Pancreas (tissue), 10 donors: ENCODE measurements around the gene RIN1. TPM values are rescaled to one million over a fixed set of nuclear protein-coding genes. Genes with fewer than 3 reads are reported as not detected.
A peak's percentile ranks its signal among the peaks of the same experiment; 100 is the strongest.

Experiments
- ATAC-seq, 4 donors: fragments of 200-7000 bp; cut with Tn5 transposase; one replicate each; pipeline versions ENCODE4 v1.8.0 to v1.9.1; 2020; ENCODE audit warnings: mild to moderate bottlenecking in 4 of 4, moderate library complexity in 4 of 4
- DNase-seq, 6 donors: peaks; one replicate each; pipeline ENCODE4 v3.0.0-alpha.2; 2020
- FAIRE-seq: peaks from 2 replicates; lab custom pipeline; 2012; peaks lifted over from hg19 to GRCh38; lab: Jason Lieb, UNC
- H3K27ac ChIP-seq, 4 donors: fragments of 200-600 bp; sonication (generic); 1 replicate in 3 of 4; 2 replicates in 1 of 4; pipeline versions ENCODE4 v1.5.0 to v1.8.0; 2020
- H3K27me3 ChIP-seq, 4 donors: fragments of 200-600 bp; one replicate each; pipeline ENCODE4 v1.8.0; 2021
- H3K36me3 ChIP-seq, 3 donors: fragments of 200-600 bp; sonication (generic) in 1 of 3; one replicate each; pipeline versions ENCODE4 v1.5.0 to v1.8.0; 2020 to 2021
- H3K4me1 ChIP-seq, 3 donors: fragments of 200-600 bp; one replicate each; pipeline ENCODE4 v1.8.0; 2021
- H3K4me3 ChIP-seq, 4 donors: fragments of 200-600 bp; sonication (generic) in 2 of 4; one replicate each; pipeline versions ENCODE4 v1.5.0 to v1.8.0; 2020 to 2021
- H3K9me3 ChIP-seq, 4 donors: fragments of 200-600 bp; one replicate each; pipeline ENCODE4 v1.8.0; 2021
- WGBS, 2 donors: extraction: QIAGEN DNeasy Blood & Tissue Kit; methylation state at CpG; one replicate each; pipeline ENCODE4 v1.1.7; 2013; 5-methylcytosine and 5-hydroxymethylcytosine counted together
- intact Hi-C, 3 donors: fragments of 100-400 bp; cut with DNase I; formaldehyde crosslinking; loops; one replicate each; pipeline versions ENCODE4 v1.11.1 to v1.14.2; 2022
- polyA plus RNA-seq, 2 donors: library from polyadenylated mRNA; stranded (reverse); fragments of 200-250 nt; gene quantifications; one replicate each; pipeline ENCODE4 v1.2.3, GENCODE V29; 2013
- total RNA-seq, 6 donors: library from RNA; stranded (reverse); fragmentation: NEBNext Ultra II Directional in 4 of 6; extraction: Animal tissue kit (Norgen Biotek cat#: 25700) in 4 of 6; gene quantifications; one replicate each; pipeline versions ENCODE4 v1.2.1 to v1.2.4, GENCODE V29; 2021 to 2023
- TF ChIP-seq, protein P1 (sequence below), 4 donors: fragments of 200-600 bp; sonication (generic) in 3 of 4; IDR thresholded peaks; one replicate each; pipeline versions ENCODE4 v1.5.0 to v1.8.0; 2021; ENCODE audit warnings: antibody characterized with exemption in 4 of 4
- donor health status: healthy with polysubstance abuse.
- donor health status: DM: no; HTN: no; CAD: no; lungs with moderate emphysema.
- donor health status: DM: no; HTN: no; CAD: no.
- donor health status: control.
- donor health status: control.
- donor health status: Bipolar disorder and iron deficiency.
- donor health status: DM: yes; HTN: yes; CAD: no.
- donor health status: DM: no; HTN: no; CAD: no.
- donor health status: DM: no; HTN: no; CAD: no.
- donor health status: DM: yes; HTN: yes; CAD: no.

Gene RIN1
- total and polyA plus RNA-seq, 8 donors: 2.7 to 15.7 (median 4.8) TPM

DNA sequence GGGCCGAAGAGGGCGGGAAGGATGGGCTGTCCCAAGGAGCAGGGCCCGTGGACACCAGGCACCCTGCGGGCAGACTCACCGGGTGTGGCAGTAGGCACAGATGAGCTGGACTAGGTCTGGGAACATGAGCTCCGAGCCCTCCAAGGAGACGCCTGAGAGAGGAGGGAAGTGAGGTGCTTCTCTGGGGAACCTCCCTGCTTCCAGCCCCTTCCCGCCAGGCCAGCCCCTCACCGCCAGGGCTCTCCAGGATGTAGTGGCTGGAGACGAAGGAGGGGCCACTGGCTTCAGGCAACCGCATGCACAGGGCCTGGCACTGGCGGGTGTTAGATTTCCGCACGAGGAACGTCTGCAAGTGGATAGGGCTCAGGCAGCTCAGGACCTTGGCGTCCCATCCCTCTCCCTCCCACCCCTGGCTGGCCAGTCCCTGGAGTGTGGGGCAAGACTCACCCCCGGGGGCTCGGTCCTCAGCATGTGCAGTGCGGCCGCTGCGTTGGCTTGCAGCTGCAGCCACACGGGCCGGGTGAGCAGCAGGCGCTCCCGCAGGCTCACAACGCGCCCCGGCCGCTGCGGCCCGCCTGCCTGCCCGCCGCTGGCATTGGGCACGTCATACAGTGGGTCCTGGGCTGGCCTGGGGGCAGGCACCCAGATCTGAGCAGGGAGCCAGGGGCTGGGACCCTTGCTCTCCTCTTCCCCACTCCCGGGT, 552 bp downstream of the RIN1 start:
- H3K36me3 ChIP-seq: peaks cover 0 to 10% (median 9%) of the 10 kb centered on the region in 3 donors

DNA sequence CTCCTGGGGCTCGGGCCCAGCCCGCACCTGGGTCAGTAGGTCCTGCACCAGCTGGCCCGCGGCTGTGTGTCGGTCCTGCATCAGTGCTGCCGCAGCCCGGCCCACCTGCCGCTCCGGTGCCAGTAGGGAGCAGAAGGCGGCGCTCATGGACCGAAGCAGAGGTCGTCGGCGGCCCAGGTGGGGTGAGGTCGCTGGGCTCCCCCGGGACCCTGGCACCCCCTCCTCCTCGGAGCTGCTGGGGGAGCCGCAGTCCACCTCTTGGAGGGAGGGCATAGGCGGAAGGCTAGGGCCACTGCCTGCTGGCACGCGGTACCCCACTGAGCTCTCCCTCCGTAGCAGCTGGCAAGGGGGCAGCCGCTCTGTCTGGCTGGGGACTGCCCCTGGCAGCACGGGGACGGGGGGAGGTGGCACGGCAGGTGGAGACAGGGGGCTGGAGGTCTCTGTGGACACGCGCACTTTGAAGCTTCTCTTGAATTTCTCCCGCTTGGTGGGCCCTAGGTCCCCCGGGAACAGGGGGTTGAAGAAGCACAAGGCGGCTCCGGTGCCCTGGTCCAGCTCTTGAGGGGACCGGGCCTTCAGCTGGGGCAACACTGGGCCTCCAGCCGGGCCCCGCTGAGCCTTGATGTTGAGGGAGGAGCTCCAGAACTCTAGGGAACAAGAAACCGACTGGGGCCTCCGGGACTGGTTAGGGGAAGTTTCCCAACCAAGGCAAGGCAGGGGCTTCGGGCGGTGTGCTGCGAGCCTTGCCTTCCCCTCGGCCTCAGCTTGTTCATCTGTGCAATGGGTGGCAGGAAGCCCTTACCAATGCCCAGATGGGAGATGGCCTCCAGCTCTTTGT, 1.4 kb downstream of the RIN1 start:
- TF ChIP-seq, protein P1, sequence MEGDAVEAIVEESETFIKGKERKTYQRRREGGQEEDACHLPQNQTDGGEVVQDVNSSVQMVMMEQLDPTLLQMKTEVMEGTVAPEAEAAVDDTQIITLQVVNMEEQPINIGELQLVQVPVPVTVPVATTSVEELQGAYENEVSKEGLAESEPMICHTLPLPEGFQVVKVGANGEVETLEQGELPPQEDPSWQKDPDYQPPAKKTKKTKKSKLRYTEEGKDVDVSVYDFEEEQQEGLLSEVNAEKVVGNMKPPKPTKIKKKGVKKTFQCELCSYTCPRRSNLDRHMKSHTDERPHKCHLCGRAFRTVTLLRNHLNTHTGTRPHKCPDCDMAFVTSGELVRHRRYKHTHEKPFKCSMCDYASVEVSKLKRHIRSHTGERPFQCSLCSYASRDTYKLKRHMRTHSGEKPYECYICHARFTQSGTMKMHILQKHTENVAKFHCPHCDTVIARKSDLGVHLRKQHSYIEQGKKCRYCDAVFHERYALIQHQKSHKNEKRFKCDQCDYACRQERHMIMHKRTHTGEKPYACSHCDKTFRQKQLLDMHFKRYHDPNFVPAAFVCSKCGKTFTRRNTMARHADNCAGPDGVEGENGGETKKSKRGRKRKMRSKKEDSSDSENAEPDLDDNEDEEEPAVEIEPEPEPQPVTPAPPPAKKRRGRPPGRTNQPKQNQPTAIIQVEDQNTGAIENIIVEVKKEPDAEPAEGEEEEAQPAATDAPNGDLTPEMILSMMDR (IDR thresholded peaks at IDR 0.05): no peak
- DNase-seq (peak in 3 of 6 donors; percentile 51 to 85 (median 58)), ATAC-seq (no peak), FAIRE-seq (no peak)
- intact Hi-C loops: no loop called here
- peaks cover 0 to 6% (median 5%) of the 10 kb centered on the region in 3 donors for H3K36me3 ChIP-seq
- no peak overlapping the region for H3K27ac ChIP-seq
- no peaks in the 10 kb centered on the region for H3K9me3 ChIP-seq
- H3K27me3 ChIP-seq: no peaks in the 10 kb centered on the region
- H3K4me1 ChIP-seq: peaks cover 4 to 12% (median 10%) of the 10 kb centered on the region in 3 donors
- peak overlapping the region in 1 of 4 donors; percentile 68 for H3K4me3 ChIP-seq
- WGBS, 2 donors: 86 to 90% methylated on average over 32 to 42 of the region's 42 CpGs

More for the DNA sequence above, 552 bp downstream of the RIN1 start:
- Histone ChIP-seq H3K9me3 (no peaks in the 10 kb centered on the region), H3K27ac (peak overlapping the region; percentile 0 to 57 (median 20)), H3K4me3 (peak overlapping the region; percentile 10 to 68 (median 36)), H3K27me3 (no peaks in the 10 kb centered on the region), H3K4me1 (peaks cover 4 to 12% (median 10%) of the 10 kb centered on the region in 3 donors)
- peak; percentile 32 to 53 (median 40) for ATAC-seq
- DNase-seq: peak in 3 of 6 donors; percentile 36 to 83 (median 68)
- TF ChIP-seq, protein P1 (IDR thresholded peaks at IDR 0.05): no peak
- intact Hi-C loops: no loop called here
- no peak for FAIRE-seq
- WGBS, 2 donors: 20 to 21% methylated on average over 23 to 35 of the region's 35 CpGs

- TF ChIP-seq, protein P1 (IDR thresholded peaks at IDR 0.05): no peak
- peaks cover 0 to under 1% (median 0%) of the 10 kb centered on the region in 3 donors for H3K36me3 ChIP-seq
- peak in 3 of 6 donors; percentile 34 to 70 (median 52) for DNase-seq
- H3K4me1 ChIP-seq: peaks cover 4 to 12% (median 10%) of the 10 kb centered on the region in 3 donors
- no peak overlapping the region for H3K27ac ChIP-seq
- ATAC-seq: no peak
- no peaks in the 10 kb centered on the region for H3K9me3 ChIP-seq
- 84 to 93% methylated on average over 28 to 29 of the region's 29 CpGs for WGBS, 2 donors
- H3K27me3 ChIP-seq: no peaks in the 10 kb centered on the region
- intact Hi-C loops: no loop called here
- FAIRE-seq: no peak
- no peak overlapping the region for H3K4me3 ChIP-seq
Observed at GRCh38 chr11:66333896-66334604, 2.2 kb downstream of the RIN1 start.

DNA sequence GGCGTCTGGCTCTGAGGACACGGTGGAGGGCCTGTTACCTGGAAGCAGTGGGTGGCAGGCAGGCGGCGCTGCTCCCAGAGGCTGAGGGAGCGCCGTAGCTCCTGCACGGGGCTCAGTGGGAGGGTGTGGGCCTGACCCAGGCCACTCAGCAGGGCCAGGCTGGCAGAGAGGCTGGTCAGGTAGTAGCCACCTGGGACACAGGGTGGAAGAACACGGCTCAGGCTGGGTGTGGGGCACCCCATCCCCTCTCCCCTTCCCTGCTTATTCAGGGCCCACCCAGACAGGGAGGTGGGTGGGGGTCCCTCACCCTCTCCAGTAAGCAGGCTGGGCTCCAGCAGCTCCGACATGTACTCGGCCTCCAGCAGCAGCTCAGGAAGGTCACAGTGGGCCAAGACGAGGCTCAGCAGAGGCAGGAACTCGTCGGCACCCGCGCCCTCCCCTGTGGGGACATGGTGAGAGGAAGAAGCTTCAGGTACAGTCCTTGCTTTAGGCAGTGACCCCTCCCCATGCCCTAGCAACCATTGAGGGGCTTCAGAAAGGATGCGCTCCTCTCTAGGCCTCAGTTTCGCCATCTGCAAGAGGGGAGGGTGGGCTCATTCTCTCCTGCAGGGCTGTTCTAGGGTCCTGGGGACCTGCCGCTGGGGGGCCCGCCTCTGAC, 2.9 kb downstream of the RIN1 start:
- Histone ChIP-seq H3K4me3 (no peak overlapping the region), H3K4me1 (peaks cover 4 to 12% (median 10%) of the 10 kb centered on the region in 3 donors), H3K27ac (no peak overlapping the region), H3K36me3 (no peaks in the 10 kb centered on the region), H3K9me3 (no peaks in the 10 kb centered on the region), H3K27me3 (no peaks in the 10 kb centered on the region)
- WGBS, 2 donors: 87 to 91% methylated on average over 16 to 19 of the region's 19 CpGs
- TF ChIP-seq, protein P1 (IDR thresholded peaks at IDR 0.05): no peak
- peak in 3 of 6 donors; percentile 18 to 48 (median 45) for DNase-seq
- no peak for ATAC-seq
- intact Hi-C loops: no loop called here
- FAIRE-seq: no peak
